Hepatocyte (in vitro differentiated cells): ENCODE results near the gene CEL. TPM values are rescaled to one million over a fixed set of nuclear protein-coding genes. Genes with fewer than 3 reads are reported as not detected.

ENCODE experiments used
- DNase-seq: peaks from one replicate; pipeline ENCODE4 v3.0.0-alpha.2; 2016; ENCODE audit warnings: low spot score
- H2AFZ ChIP-seq: fragments of 200-600 bp; sonication (generic); 2 replicates; pipeline ENCODE4 v1.6.0; 2016; ENCODE audit warnings: antibody characterized with exemption, mild to moderate bottlenecking
- H3K27ac ChIP-seq: fragments of 200-600 bp; sonication (generic); 2 replicates; pipeline ENCODE4 v1.5.1; 2016; ENCODE audit warnings: mild to moderate bottlenecking
- H3K27me3 ChIP-seq: fragments of 200-600 bp; sonication (generic); 2 replicates; pipeline ENCODE4 v1.6.1; 2016
- H3K36me3 ChIP-seq: fragments of 200-600 bp; sonication (generic); replicated peaks from 2 replicates; pipeline ENCODE4 v1.5.1; 2016; ENCODE audit warnings: low read depth; ENCODE audit not compliant: insufficient read depth
- H3K4me1 ChIP-seq: fragments of 200-600 bp; sonication (generic); 2 replicates; pipeline ENCODE4 v1.5.1; 2016; ENCODE audit warnings: mild to moderate bottlenecking, moderate library complexity; ENCODE audit not compliant: insufficient read depth
- H3K4me2 ChIP-seq: fragments of 200-600 bp; sonication (generic); 2 replicates; pipeline ENCODE4 v1.6.0; 2016
- H3K4me3 ChIP-seq: fragments of 200-600 bp; sonication (generic); 2 replicates; pipeline ENCODE4 v1.5.1; 2016; ENCODE audit warnings: mild to moderate bottlenecking
- H3K79me2 ChIP-seq: fragments of 200-600 bp; sonication (generic); 2 replicates; pipeline ENCODE4 v1.6.0; 2017; ENCODE audit warnings: mild to moderate bottlenecking
- H3K9me2 ChIP-seq: fragments of 200-600 bp; sonication (generic); replicated peaks from 2 replicates; pipeline ENCODE4 v1.6.0; 2017; ENCODE audit warnings: mild to moderate bottlenecking; ENCODE audit not compliant: insufficient read depth
- H3K9me3 ChIP-seq: fragments of 200-600 bp; sonication (generic); 2 replicates; pipeline ENCODE4 v1.5.1; 2016; ENCODE audit warnings: low read depth, mild to moderate bottlenecking
- H4K20me1 ChIP-seq: fragments of 200-600 bp; sonication (generic); 2 replicates; pipeline ENCODE4 v1.6.0; 2016; ENCODE audit warnings: mild to moderate bottlenecking; ENCODE audit not compliant: insufficient read depth, poor library complexity, severe bottlenecking
- EZH2 ChIP-seq: fragments of 200-600 bp; sonication (generic); IDR thresholded peaks from 2 replicates; pipeline ENCODE4 v1.6.1; 2016; ENCODE audit warnings: antibody characterized with exemption, mild to moderate bottlenecking, borderline replicate concordance
- EZH2phosphoT487 ChIP-seq: fragments of 200-600 bp; sonication (generic); IDR thresholded peaks from one replicate; pipeline ENCODE4 v1.6.1; 2018; ENCODE audit warnings: antibody characterized with exemption, mild to moderate bottlenecking, low read depth, moderate library complexity; ENCODE audit not compliant: unreplicated experiment, severe bottlenecking
- WGBS: methylation state at CpG from one replicate; pipeline ENCODE4 v1.1.6; 2016; ENCODE audit warnings: low lambda C conversion rate; ENCODE audit errors: missing lambda C conversion rate; 5-methylcytosine and 5-hydroxymethylcytosine counted together
- polyA plus RNA-seq: library from polyadenylated mRNA; unstranded; fragments of >200 nt; fragmentation: Nextera tagmentation; extraction: Ambion mirVana; gene quantifications from 2 replicates; pipeline ENCODE4 v1.2.1, GENCODE V29; 2016
- total RNA-seq: library from RNA; depleted of rRNA; stranded (reverse); fragments of >200 nt; gene quantifications from 2 replicates; pipeline ENCODE4 v1.2.3, GENCODE V29; 2014
- TF ChIP-seq, protein P1 (sequence below): fragments of 200-600 bp; sonication (generic); IDR thresholded peaks from 2 replicates; pipeline ENCODE4 v1.5.1; 2016; ENCODE audit warnings: antibody characterized with exemption, mild to moderate bottlenecking; ENCODE audit not compliant: poor library complexity

CEL gene
- total and polyA plus RNA-seq, 2 experiments from 2014 or later = 4.4 to 5.9 TPM

DNA sequence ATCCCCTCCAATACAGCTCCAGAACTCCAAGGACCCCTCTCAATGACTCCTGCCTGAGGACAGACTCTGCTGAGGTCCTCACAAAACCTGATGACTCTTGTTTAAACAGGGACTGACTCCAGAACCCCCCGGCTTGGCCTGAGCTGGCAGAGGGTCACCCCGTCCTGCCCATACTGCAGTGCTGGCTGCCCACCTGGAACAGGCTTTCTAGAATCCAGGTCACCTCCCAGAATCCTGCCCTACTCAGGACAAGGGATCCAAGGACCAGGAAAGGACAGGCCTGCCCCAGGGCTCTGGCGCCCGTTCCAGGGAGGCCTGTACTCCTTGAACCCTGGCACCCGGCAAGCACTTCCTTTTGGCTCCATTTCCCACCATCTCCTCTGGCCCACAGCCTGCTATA lies 37.1 kb downstream of the CEL start:
- no peak for DNase-seq
- H3K36me3 ChIP-seq = peaks cover 3% of the 10 kb centered on the region
- 99% methylated on average over 5 of the region's 5 CpGs for WGBS

DNA sequence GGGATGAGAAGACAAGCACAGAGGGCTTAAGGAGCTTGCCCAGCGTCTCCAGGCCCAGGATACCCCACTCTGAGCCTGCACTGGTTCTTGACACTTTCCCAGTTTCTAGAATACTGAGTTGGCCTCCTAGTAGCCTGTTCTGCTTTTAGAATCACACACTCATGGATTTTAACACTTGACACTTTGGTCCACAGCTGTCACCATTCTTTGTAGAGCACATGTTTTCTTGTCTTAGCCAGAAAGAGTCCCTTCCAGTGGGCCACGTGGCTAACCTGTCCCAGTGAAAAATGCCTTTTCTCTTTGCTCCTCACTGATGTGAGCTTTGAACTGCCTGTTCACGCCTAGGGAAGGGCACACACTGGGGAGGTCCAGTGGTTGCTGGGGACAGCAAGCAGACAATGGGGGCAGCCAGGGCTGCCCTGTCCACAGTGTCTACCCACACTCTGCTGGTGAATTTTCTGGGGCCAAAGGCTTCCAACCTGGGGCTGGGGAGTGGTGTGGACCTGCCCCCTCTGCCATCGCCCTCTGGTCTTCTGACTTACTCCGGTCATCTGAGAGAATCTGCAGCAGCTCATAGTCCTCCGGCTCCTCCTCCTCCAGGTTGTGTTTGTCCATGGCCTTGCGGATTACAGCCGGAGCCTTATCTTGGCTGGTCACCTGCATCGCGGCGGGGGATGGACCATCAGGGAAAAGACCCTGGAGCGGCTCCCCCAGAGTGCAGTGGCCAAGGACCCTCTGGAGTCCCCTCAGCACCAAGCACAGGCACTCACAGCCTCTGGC lies 38.1 kb downstream of the CEL start:
- 89% methylated on average over 12 of the region's 12 CpGs for WGBS
- Histone ChIP-seq H4K20me1 (no peaks in the 10 kb centered on the region), H3K27ac (no peak overlapping the region), H3K27me3 (no peaks in the 10 kb centered on the region), H2AFZ (no peak overlapping the region), H3K9me3 (no peaks in the 10 kb centered on the region), H3K4me1 (no peaks in the 10 kb centered on the region), H3K9me2 (no peaks in the 10 kb centered on the region), H3K4me2 (no peak overlapping the region), H3K36me3 (peaks cover 3% of the 10 kb centered on the region), H3K79me2 (no peaks in the 10 kb centered on the region), H3K4me3 (no peak overlapping the region)
- no peak for TF ChIP-seq EZH2phosphoT487
- TF ChIP-seq EZH2 = no peak
- TF ChIP-seq, protein P1, sequence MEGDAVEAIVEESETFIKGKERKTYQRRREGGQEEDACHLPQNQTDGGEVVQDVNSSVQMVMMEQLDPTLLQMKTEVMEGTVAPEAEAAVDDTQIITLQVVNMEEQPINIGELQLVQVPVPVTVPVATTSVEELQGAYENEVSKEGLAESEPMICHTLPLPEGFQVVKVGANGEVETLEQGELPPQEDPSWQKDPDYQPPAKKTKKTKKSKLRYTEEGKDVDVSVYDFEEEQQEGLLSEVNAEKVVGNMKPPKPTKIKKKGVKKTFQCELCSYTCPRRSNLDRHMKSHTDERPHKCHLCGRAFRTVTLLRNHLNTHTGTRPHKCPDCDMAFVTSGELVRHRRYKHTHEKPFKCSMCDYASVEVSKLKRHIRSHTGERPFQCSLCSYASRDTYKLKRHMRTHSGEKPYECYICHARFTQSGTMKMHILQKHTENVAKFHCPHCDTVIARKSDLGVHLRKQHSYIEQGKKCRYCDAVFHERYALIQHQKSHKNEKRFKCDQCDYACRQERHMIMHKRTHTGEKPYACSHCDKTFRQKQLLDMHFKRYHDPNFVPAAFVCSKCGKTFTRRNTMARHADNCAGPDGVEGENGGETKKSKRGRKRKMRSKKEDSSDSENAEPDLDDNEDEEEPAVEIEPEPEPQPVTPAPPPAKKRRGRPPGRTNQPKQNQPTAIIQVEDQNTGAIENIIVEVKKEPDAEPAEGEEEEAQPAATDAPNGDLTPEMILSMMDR = no peak
- DNase-seq = no peak

More for the DNA sequence above, 37.1 kb downstream of the CEL start:
- Histone ChIP-seq H3K4me2 (no peak overlapping the region), H2AFZ (no peak overlapping the region), H3K79me2 (no peaks in the 10 kb centered on the region), H3K4me1 (no peaks in the 10 kb centered on the region), H3K27ac (no peak overlapping the region), H4K20me1 (no peaks in the 10 kb centered on the region), H3K4me3 (no peak overlapping the region), H3K27me3 (no peaks in the 10 kb centered on the region), H3K9me2 (no peaks in the 10 kb centered on the region), H3K9me3 (no peaks in the 10 kb centered on the region)
- TF ChIP-seq EZH2 = no peak
- TF ChIP-seq EZH2phosphoT487 = no peak
- TF ChIP-seq, protein P1 = no peak

DNA sequence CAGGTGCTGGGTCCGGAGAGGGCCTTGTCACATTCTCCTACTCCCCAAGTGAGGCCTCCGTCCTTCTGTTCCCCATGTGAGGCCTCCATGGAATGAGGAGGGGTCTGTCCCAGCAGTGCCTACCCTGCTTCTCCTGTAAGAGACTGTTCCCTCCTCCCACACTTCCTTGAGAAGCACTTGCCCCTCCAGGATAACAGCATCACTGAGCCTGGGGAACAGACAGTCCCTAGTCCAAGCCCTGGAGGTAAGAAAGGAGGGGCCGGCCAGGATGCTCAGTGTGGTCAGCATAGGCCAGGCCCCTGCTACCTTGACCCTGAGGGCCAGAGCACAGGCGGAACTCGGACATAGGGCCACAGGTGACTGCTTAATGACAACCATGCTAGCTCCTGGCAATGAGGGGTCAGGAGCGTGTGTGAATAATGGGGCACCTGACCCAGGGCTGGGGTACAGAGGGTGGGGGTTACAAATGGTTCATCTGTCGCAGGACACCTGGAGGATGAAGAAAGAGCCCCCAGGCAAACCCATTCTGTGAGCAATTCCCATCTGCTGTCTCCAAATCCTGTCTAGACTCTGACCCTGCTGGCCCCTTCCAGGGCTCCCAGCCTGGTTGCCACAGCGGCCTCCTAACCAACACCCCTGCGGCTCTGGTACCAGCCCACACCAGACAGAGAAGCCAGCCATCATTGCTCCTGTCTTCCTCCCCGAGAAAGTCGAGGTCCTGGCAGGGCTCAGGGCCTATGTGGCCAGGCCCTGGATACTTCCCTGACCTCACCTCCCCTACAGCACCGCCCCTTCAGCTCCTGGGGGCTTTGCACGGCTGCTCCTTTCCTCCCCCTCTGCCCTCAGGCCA lies 39.0 kb downstream of the CEL start:
- no peaks in the 10 kb centered on the region for H3K9me3 ChIP-seq
- no peak overlapping the region for H2AFZ ChIP-seq
- TF ChIP-seq EZH2phosphoT487 = no peak
- TF ChIP-seq, protein P1 = no peak
- no peak overlapping the region for H3K4me2 ChIP-seq
- no peaks in the 10 kb centered on the region for H3K27me3 ChIP-seq
- peaks cover 3% of the 10 kb centered on the region for H3K36me3 ChIP-seq
- no peak for DNase-seq
- no peaks in the 10 kb centered on the region for H4K20me1 ChIP-seq
- H3K79me2 ChIP-seq = no peaks in the 10 kb centered on the region
- 92% methylated on average over 13 of the region's 13 CpGs for WGBS
- H3K4me1 ChIP-seq = no peaks in the 10 kb centered on the region
- no peaks in the 10 kb centered on the region for H3K9me2 ChIP-seq
- no peak overlapping the region for H3K4me3 ChIP-seq
- H3K27ac ChIP-seq = no peak overlapping the region
